Thyroid gland (tissue), 4 donors: ENCODE measurements around the gene SEL1L.

Experiments used
- CTCF ChIP-seq, 6 experiments: fragments of 200-600 bp in 3 of 6; fragments of 450-650 bp in 3 of 6; sonication (generic) in 3 of 6; IDR thresholded peaks; one replicate each; pipeline ENCODE4 v1.5.1; 2016 to 2019; ENCODE audit warnings: antibody characterized with exemption in 6 of 6, mild to moderate bottlenecking in 2 of 6, inconsistent platforms in 1 of 6, moderate library complexity in 1 of 6
- POLR2A ChIP-seq, 2 donors: fragments of 450-650 bp; IDR thresholded peaks; one replicate each; pipeline ENCODE4 v1.6.1; 2017; ENCODE audit warnings: antibody characterized with exemption in 2 of 2, mild to moderate bottlenecking in 2 of 2, moderate library complexity in 1 of 2

GRCh38 chr14:81476816-81477215 is 56.8 kb downstream of the SEL1L start:
- TF ChIP-seq POLR2A (IDR thresholded peaks at IDR 0.05) (no peak), CTCF (IDR thresholded peaks at IDR 0.05) (no peak)
